ENCODE results near the gene RAD51C. TPM values are rescaled to one million over a fixed set of nuclear protein-coding genes. Genes with fewer than 3 reads are reported as not detected.
"Not testable (repeated sequence)": the region's sequence is repeated elsewhere in the genome, so short reads cannot be mapped to it uniquely, and the experiment has no call there.

RAD51C gene
- total RNA-seq, 3 donors from 2014 or later (not counting 1 experiment from before 2014, with no cell fraction given): 13.4 to 18.9 (median 17.1) TPM

GRCh38 chr17:58658804-58659713, 33.3 kb upstream of the RAD51C start:
- intact Hi-C loops (cut with micrococcal nuclease): loop anchor here (1.0 kb wide), 3 partner anchors 28 to 141 kb away; partner anchors contain the start of genes RAD51C and TEX14
- Histone ChIP-seq H3K27ac (ENCODE audit: low read length) (peak overlapping the region; percentile 88), H3K9me3 (ENCODE audit: control insufficient read depth, insufficient read depth, low read length) (no peaks in the 10 kb centered on the region), H3K4me3 (ENCODE audit: low read length) (peak overlapping the region; percentile 43), H3K4me1 (ENCODE audit: control insufficient read depth, insufficient read depth, low read length) (peaks cover 15% of the 10 kb centered on the region), H3K36me3 (ENCODE audit: control insufficient read depth, insufficient read depth, low read length) (no peaks in the 10 kb centered on the region), H3K27me3 (ENCODE audit: control insufficient read depth, insufficient read depth, low read length) (no peaks in the 10 kb centered on the region)
- TF ChIP-seq CTCF (IDR thresholded peaks at IDR 0.05): no peak
- H3K9me3 Mint-ChIP-seq: no peaks in the 10 kb centered on the region
- peak overlapping the region; percentile 97 to 98 for H3K27ac Mint-ChIP-seq
- WGBS (ENCODE audit: insufficient coverage): 2% methylated on average over 38 of the region's 38 CpGs
- H3K36me3 Mint-ChIP-seq: no peaks in the 10 kb centered on the region
- peak overlapping the region; percentile 89 for H3K4me3 Mint-ChIP-seq
- H3K4me1 Mint-ChIP-seq: peaks cover 18% of the 10 kb centered on the region in 2 donors
- peaks cover 0 to 3% of the 10 kb centered on the region in 2 donors for H3K27me3 Mint-ChIP-seq (ENCODE audit: low read depth in 2 of 2)
- ATAC-seq: peak; percentile 76 to 90 (median 83)
- DNase-seq: peak; percentile 74 to 93

DNA sequence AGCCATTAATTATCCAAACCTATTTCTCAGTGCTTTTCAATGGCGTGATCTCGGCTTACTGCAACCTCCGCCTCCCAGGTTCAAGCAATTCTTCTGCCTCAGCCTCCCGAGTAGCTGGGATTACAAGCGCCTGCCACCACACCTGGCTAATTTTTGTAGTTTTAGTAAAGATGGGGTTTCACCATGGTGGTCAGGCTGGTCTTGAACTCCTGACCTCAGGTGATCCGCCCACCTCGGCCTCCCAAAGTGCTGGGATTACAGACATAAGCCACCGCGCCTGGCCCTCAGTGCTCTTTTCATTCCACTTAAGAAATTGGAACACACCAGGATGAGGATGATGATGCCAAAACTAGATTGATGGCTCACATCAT, 32.7 kb upstream of the RAD51C start:
- peaks cover 15% of the 10 kb centered on the region for H3K4me1 ChIP-seq (ENCODE audit: control insufficient read depth, insufficient read depth, low read length)
- not testable (repeated sequence) for H3K27ac ChIP-seq (ENCODE audit: low read length); H3K36me3 Mint-ChIP-seq; ATAC-seq; H3K9me3 ChIP-seq (ENCODE audit: control insufficient read depth, insufficient read depth, low read length); H3K27me3 ChIP-seq (ENCODE audit: control insufficient read depth, insufficient read depth, low read length); H3K27me3 Mint-ChIP-seq (ENCODE audit: low read depth in 2 of 2); H3K36me3 ChIP-seq (ENCODE audit: control insufficient read depth, insufficient read depth, low read length); DNase-seq; H3K9me3 Mint-ChIP-seq
- Mint-ChIP-seq H3K4me3 (peak overlapping the region; percentile 89), H3K4me1 (peaks cover 18% of the 10 kb centered on the region in 2 donors), H3K27ac (peak overlapping the region; percentile 97 to 98)
- 45% methylated on average over 9 of the region's 9 CpGs for WGBS (ENCODE audit: insufficient coverage)
- peak overlapping the region; percentile 43 for H3K4me3 ChIP-seq (ENCODE audit: low read length)
- intact Hi-C loops (cut with micrococcal nuclease): loop anchor here (1.0 kb wide), 3 partner anchors 28 to 141 kb away; partner anchors contain the start of genes RAD51C and TEX14

GRCh38 chr17:58660621-58661020, 31.8 kb upstream of the RAD51C start:
- Mint-ChIP-seq H3K9me3 (no peaks in the 10 kb centered on the region), H3K4me1 (peaks cover 18% of the 10 kb centered on the region in 2 donors)

More at GRCh38 chr17:58660621-58661020, 31.8 kb upstream of the RAD51C start:
- Histone ChIP-seq H3K36me3 (ENCODE audit: control insufficient read depth, insufficient read depth, low read length) (no peaks in the 10 kb centered on the region), H3K9me3 (ENCODE audit: control insufficient read depth, insufficient read depth, low read length) (no peaks in the 10 kb centered on the region), H3K27me3 (ENCODE audit: control insufficient read depth, insufficient read depth, low read length) (no peaks in the 10 kb centered on the region), H3K27ac (ENCODE audit: low read length) (no peak overlapping the region), H3K4me1 (ENCODE audit: control insufficient read depth, insufficient read depth, low read length) (peaks cover 15% of the 10 kb centered on the region), H3K4me3 (ENCODE audit: low read length) (no peak overlapping the region)
- peak overlapping the region; percentile 74 for H3K4me3 Mint-ChIP-seq
- DNase-seq: no peak
- ATAC-seq: no peak
- intact Hi-C loops (cut with micrococcal nuclease): no loop called here
- WGBS (ENCODE audit: insufficient coverage): 90% methylated on average over 2 of the region's 4 CpGs
- TF ChIP-seq CTCF (IDR thresholded peaks at IDR 0.05): no peak
- peak overlapping the region; percentile 35 to 98 for H3K27ac Mint-ChIP-seq
- H3K36me3 Mint-ChIP-seq: no peaks in the 10 kb centered on the region
- H3K27me3 Mint-ChIP-seq (ENCODE audit: low read depth in 2 of 2): peaks cover 0 to 5% of the 10 kb centered on the region in 2 donors

All from natural killer cell (primary cell).